Omental fat pad (tissue), 4 donors: ENCODE data around the gene KIFAP3. TPM values are rescaled to one million over a fixed set of nuclear protein-coding genes. Genes with fewer than 3 reads are reported as not detected.

ENCODE experiments used
- ATAC-seq: fragments of 150-250 bp; one replicate; pipeline ENCODE4 v1.9.1; 2016; ENCODE audit warnings: mild to moderate bottlenecking, moderate library complexity; ENCODE audit not compliant: low FRiP score
- DNase-seq: peaks from one replicate; pipeline ENCODE4 v3.0.0-alpha.2; 2019; ENCODE audit warnings: low spot score
- total RNA-seq, 4 donors: library from RNA; depleted of rRNA; stranded (reverse); fragments of >200 nt; gene quantifications; one replicate each; pipeline ENCODE4 v1.1.0, GENCODE V29; 2016
- TF ChIP-seq, protein P1 (sequence below), 3 donors: fragments of 450-650 bp; IDR thresholded peaks; one replicate each; pipeline ENCODE4 v1.5.1; 2016 to 2017; ENCODE audit warnings: antibody characterized with exemption in 3 of 3, mild to moderate bottlenecking in 3 of 3, moderate library complexity in 2 of 3

The KIFAP3 gene
- total RNA-seq, 4 donors from 2014 or later = 20.5 to 34.0 (median 25.6) TPM

DNA sequence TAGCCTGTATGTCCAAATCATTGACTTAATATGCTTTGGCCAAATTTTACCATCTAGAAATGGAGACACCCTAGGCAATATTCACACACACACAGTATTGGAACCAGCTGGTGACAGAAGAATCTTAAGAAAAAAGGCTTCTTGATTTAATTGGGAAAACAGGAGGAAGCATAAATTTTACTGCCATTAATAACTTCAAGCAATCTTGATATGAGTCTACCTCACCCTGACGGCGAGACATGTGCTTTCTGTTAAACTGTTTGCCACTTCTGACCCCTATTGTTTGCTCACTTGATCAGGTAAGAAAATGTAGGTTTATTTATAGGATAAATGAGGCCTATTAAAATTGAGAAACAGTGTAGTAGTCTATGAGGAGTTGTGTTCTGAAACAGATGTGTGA lies 73.2 kb downstream of the KIFAP3 start:
- DNase-seq (no peak), ATAC-seq (no peak)
- TF ChIP-seq, protein P1, sequence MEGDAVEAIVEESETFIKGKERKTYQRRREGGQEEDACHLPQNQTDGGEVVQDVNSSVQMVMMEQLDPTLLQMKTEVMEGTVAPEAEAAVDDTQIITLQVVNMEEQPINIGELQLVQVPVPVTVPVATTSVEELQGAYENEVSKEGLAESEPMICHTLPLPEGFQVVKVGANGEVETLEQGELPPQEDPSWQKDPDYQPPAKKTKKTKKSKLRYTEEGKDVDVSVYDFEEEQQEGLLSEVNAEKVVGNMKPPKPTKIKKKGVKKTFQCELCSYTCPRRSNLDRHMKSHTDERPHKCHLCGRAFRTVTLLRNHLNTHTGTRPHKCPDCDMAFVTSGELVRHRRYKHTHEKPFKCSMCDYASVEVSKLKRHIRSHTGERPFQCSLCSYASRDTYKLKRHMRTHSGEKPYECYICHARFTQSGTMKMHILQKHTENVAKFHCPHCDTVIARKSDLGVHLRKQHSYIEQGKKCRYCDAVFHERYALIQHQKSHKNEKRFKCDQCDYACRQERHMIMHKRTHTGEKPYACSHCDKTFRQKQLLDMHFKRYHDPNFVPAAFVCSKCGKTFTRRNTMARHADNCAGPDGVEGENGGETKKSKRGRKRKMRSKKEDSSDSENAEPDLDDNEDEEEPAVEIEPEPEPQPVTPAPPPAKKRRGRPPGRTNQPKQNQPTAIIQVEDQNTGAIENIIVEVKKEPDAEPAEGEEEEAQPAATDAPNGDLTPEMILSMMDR (IDR thresholded peaks at IDR 0.05) = no peak

DNA sequence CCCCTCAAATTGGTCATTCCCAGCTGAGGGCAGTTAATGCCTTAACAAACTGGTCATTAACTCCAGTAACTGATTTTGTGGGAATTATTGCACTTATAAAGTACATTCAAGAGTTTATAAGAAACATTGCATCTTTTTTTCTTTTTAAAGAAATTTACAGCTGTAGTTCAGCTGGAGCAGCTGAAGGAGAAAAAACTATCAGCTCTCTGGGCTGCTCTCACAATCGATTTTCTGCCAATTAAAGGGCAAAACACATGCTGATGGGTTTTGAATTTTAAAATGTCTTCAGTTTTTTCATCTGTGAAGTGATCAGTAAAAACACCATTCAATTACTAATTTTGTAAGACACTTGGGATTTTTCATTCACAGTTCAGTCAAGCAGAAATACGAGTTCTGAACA lies 74.7 kb downstream of the KIFAP3 start:
- ATAC-seq = no peak
- TF ChIP-seq, protein P1 (IDR thresholded peaks at IDR 0.05) = no peak
- DNase-seq = no peak

DNA sequence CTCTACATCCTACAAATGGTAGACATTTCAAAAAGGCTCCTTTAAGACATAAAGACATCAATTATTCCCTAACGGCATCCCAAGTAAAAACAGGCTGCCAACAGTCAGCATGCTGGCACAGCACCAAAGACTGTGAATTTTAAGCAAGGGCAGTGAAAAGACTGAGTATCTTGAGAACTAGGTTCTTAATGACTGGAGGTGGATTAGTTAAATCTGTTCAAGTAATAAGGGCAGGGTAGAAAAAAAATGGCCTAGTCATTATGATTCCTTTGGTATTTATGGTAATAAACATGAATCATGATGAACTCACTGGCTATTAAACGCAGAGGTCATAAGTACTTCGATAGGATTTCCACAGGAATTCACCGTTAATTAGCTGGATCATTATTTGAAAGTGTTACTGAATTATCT lies 75.2 kb downstream of the KIFAP3 start:
- ATAC-seq (peak; percentile 86), DNase-seq (no peak)
- TF ChIP-seq, protein P1 (IDR thresholded peaks at IDR 0.05) = no peak

DNA sequence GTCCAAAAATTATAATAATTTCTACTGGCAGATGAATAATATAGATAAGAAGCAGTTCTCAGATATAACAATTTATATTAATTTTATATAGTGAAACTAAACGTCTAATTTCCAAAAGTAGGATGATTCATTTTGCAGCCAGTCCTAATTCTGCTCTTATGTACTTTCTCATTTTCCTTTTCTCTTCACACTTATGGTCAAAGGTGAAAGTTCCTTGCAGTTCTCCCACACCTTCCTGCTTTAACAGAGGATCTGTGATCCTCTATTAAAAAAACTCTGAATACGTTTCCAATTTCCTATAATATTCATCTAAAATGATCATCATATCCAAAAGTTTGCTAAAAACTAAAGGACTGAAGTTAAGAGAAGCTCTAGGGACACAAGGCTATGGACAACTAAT lies 78.5 kb downstream of the KIFAP3 start:
- TF ChIP-seq, protein P1 (IDR thresholded peaks at IDR 0.05) = no peak
- no peak for ATAC-seq
- no peak for DNase-seq

DNA sequence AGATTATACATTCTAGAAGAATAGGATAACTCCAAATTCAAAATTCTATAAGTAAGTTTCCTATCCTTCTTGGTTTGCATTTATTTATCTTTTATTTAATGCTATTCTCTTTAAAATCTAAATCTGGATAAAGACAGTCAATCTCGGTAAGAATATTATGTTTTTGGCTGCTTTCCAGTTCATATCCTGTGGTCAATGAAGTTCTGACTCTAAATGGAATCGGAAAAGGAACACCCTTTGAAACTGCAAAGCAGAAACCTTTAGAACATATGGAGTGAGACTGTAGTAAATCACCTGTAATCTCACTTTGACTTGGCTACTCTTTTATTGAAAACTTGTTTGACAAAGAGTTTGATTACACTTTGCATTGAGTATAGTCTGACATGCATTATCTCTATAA lies 85.2 kb downstream of the KIFAP3 start:
- TF ChIP-seq, protein P1 (IDR thresholded peaks at IDR 0.05) = no peak
- ATAC-seq = no peak
- no peak for DNase-seq

DNA sequence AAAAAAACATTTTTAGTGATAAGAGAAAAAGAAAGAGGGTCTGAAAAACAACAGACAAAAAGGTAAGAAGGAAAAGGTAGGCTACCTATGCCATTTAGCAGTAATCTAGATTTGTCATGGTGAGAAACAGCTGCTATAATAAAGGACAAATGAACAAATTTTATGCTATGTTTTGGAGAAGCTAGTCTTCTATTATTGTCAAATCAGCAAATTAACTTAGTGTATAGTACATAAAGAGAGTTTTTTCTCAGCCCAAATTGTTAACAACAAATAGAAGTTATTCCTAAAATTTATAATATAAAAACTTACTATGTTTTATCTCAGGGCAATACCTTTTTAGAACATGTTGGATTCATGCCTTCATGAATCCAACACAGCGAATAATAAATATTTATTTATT lies 88.7 kb downstream of the KIFAP3 start:
- no peak for DNase-seq
- ATAC-seq = no peak
- TF ChIP-seq, protein P1 (IDR thresholded peaks at IDR 0.05) = no peak

DNA sequence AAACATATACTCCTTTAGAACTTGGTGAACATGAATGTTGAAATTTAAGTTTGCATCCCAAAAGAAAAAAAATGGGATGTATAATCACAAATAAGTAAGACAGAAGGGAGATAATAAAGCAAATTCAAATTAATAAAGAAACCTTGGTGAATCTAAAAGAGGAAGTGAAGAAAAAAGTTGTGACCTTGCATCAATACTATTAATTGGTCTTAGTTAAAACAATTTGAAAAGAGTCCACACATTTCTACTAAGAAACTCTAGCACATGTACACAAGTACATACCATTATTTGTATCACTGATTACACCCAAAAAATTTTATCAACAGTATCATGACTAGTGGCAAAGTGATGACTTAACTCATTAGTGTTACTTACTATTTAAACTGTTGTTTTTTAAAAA lies 100.4 kb downstream of the KIFAP3 start:
- no peak for ATAC-seq
- no peak for DNase-seq
- TF ChIP-seq, protein P1 (IDR thresholded peaks at IDR 0.05) = no peak
